Activated CD4-positive, alpha-beta T cell treated with anti-CD3 and anti-CD28 coated beads, Interleukin-2, Interleukin-4, amounts not matched to agents 100 ng/mL and 50 ng/mL, durations not matched to agents 16 hours and 8 hours (primary cell): Measurements from ENCODE around the gene INPP5K.

ENCODE experiments used
- DNase-seq: peaks from one replicate; pipeline ENCODE4 v3.0.0-alpha.2; 2020; ENCODE audit warnings: low spot score

Gene INPP5K

DNA sequence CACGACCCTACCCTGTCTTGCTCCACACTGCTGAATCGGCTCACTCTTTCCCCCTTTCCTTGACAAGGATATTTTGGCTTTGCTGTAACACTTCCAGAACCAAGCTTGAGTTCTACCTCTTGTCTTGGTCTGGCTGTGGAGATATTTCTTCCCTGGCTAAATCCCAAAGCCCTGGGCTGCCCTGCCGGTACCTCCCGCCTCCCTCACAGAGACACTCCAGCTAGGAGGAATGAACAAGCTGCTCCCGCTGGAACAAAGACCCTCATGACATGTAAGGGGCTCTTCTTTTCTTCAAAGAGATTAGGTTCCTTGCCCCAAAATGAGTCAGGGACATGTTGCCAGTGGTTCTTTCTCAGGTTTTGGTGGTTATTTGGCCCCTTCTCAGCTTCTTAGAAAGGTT, 10.8 kb downstream of the INPP5K start:
- DNase-seq = no peak

DNA sequence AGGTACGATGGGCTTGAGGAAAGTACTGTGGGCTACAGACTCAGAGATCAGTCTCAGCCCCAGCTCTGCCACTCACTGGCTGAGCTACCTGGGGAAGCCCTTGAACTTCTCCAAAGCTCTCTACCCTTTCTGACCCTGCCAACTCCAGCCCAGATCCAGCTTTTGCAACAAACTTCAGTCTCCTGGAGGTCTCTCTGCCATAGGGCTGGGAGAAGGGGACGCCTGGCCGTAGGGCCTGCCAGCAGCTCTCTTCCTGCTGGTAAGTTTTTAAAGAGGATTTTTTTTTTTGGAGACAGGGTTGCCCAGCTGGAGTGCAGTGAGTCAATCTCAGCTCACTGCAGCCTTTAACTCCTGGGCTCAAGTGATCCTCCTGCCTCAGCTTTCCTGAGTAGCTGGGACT, 11.5 kb downstream of the INPP5K start:
- DNase-seq = no peak

DNA sequence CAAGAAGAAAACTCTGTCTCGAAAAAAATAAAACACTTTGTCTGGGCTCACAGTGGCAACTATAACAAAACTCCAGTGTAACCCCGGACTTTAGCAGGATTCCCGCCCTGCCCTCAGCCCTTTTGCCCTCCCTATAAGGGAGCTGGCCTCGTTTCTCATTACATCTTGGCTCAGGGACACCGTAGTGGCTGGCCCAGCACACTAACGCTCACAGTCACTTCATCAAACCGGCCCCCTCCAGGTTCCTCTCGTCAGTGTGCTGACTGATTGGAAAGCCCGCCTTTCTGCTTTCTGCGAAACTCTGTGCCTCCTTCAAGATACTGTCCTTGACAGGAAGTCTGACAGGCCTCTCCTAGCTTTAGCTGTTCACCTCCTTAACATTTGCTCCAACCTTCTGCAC, 12.7 kb downstream of the INPP5K start:
- DNase-seq = no peak

DNA sequence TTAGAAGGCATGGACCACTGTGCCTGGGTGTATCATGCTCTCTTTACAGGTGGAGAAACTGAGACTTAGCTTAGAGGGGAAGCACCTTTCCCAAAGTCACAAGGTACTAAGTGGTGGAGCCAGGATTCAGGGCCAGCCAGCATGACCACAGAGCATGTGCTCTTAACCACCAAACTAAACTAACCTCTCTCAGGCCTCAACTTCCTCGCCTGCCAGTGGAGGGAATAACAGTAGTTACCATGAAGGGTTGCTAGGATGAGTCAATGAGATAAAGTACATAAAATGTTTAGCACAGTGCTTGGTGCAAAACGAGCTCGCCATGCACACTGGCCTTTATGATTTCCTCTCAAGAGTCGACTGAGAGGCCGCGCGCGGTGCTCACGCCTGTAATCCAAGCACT, 17.5 kb downstream of the INPP5K start:
- no peak for DNase-seq

DNA sequence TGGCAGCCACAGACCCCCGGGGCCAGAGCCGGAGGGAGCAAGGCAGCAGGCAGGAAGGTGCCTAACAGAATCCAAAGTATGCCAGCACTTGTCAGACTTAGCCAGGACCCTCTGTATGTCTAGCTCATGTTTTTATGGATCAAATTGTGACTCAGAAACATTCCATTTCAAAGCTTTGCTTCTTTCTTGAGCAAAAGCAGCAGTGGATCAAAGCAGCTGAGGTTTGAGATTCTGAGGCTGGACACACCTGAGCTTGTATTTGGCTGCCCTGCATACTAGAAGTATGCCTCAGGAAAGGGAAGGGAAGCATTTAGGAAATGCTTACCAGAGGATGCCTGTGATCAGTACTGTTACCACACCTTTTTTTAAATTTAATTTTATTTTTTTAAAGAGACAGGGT, 18.2 kb downstream of the INPP5K start:
- no peak for DNase-seq

DNA sequence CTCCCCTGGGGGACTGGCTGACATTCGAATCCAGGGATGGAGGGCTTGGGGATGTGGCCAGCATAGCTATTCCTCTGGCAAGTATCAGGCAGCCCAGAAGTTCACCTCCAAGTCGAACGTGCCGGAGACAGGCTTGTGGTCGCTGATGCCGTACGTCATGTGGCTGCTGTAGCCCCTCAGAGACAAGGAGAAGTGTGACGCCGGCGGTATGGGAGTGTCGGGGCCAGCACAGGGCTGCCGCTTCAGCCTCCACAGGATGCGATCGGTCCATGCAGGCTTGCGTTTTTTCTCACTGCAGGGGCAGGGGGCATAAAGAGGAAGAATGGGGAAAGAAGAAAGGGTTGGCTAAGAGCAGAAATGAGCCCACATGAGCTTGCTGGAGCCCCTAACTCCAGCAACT, 18.6 kb downstream of the INPP5K start:
- DNase-seq = no peak

DNA sequence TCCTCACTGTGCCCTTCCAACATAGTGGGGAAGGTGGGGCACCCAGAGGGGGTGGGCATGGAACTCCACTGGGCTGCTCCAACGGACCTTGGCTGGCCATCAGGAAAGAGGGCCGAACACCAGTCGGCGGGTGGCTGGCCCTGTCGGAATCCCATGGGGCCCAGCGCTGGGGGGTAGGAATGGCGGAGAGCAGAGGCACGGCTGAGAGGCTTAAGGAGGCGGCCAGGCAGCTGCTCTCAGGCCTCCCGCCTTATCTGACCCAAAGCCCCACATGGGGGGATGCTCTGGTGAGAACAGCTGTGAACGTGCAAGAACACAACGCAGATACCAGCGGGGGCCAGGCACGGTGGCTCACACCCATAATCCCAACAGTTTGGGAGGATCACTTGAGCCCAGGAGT, 19.5 kb downstream of the INPP5K start:
- no peak for DNase-seq

DNA sequence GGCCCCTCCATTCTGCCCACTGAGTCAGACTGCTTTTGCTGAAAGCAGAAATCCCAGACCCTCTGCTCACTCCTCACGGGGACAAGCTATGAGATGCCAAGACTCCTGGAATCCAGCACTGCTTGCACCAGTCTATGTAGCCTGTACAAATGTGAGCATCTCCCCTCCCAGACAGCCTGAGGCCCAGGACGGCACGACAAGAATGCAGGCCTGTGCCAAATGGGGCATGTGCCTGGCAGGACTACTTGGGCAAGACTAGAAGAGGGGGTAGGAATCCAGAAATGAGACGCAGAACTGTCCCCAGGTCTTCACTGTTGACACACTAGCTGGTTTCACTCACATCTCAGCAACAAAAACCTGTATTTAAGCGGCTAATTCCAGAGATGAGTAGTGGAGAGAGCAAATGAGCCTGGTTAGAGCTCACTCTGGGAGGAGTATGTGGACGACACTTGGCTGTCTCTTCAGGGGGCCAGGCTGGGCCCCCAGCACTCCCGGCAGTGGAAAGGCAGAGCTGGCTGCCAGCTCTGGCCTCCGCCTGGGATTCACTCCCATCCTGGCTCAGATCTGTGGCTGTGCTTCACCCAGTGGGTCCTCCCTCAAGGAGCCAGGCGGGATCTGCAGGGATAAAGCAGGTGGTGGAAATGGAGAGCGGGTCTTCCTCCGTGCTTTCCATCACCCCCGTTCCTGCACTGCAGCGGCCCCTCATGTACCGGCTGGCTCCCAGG, 21.0 kb downstream of the INPP5K start:
- no peak for DNase-seq

DNA sequence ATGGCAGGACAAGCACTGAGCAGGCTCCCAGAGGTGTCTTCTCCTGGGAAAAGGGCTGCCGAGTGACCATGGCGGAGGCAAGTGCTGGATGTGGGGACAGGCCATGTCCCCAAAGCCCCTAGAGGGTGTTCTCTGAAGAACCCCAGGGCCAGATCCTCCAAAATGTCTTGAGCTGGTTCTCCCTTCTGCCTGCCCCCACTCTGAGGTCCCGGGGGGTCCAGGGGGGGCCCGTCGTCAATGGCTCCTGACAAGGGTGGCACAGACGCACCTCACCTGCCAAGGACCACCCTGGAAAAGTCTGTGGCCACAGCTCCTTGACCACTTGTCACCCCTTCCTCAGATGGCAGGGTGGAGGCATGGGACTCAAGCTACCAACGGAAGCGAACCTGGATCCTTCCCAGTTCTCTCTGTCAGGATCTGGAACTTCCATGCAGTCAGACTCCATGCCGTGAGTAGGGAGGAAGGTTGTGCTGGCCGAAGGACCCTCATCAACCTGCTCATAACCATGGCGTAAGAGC, 21.6 kb downstream of the INPP5K start:
- no peak for DNase-seq

DNA sequence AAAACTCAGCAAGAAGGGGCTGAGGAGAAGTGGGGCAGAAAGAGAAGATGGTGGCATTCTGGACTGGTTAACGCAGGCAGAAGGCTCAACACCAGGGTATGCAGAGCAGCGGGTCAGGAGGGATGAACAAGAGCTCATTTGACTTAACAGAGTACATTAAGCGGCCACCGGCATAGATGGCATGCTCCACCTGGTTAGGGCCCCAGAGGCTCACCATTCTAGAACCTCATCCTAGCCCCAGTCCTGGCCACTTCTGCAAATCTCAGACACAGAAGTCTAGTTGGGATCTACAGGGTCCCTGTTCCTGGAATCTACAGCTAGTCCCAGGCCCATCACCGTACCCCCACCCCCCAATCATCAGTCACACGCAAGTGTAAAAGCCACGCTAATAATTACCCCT, 22.2 kb downstream of the INPP5K start:
- DNase-seq = no peak

DNA sequence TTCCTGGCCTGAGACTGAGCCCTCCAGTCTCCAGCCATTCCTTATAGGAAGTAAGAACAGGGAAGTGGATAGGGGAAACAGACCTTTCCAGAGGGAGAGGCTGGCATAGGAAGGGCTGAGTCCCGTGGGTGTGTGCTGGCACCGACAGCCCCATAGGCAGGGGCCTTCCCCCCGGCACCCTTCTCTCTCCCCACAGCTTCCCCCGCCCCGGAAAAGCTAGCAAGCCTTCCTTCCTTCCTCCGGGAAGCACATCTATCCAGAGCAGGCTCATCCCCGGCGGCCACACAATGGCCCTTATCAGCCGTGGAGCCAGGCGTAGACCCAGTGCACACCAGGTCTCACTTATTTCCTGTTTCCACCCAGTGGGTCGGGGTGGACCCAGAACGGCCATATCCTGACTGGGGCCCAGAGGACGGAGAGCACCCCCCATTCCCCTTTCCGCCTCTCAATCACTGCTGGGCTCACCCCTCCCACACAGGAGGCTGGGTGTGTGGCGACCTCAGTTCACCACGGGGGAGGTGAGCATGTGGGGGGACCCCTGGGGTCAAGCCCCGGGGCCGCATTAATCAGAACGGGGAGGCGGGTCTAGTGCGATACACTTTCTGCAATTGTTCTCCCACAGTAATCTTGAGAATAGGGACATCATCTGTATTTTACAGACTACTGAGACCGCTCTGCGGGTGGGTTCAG, 23.0 kb downstream of the INPP5K start:
- DNase-seq = no peak

DNA sequence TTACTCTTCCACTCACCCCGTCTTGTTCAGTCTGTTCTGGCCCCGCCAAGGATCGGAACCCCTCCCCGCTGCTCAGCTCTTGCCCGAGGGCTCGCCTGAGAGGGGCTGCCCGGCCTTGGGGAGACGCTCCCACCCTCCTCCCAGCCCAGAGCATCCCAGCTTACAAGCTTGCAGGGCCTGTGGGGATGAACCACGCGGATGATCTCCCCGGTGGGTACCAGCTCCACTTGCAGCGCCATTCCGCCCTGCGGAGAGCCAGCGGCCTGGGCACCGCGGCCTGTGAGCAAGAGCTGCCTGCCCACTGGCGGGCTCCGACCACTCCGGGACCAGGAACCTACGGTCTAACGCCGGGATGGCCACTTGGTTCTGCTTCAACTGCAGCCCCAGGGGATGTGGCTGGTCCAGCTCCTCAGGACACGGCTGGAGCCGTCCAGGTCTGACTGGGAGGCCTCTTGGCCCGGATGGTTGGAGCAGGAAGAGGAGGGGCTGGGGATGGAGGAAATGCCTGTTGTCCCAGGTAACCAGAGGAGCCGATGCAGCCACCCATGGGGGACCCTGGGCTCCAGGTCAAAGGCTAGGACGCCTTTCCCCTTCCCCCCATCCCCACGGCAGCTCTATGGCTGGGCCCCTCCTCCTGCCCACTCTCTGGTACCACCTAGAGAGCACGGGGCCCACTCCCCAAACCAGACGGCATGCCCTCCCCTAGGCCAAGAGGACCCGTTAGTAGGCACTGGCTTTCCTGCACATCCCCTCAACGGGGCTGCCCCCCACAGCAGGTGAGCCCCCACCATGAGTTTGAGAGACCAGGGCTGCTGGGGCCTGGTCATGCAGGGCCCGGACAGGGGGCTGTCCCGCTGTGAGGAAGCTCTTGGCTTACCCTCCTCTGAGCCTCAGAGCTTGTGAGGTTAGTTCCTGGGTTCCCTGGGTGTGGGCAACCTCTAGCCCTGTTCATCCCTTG, 23.9 kb downstream of the INPP5K start, which contains the start of gene MYO1C:
MYO1C (minus strand) TSS at position 438 of the 958 bp plus-strand sequence; CDS start at position 239, 199 bp downstream.
- DNase-seq = no peak

DNA sequence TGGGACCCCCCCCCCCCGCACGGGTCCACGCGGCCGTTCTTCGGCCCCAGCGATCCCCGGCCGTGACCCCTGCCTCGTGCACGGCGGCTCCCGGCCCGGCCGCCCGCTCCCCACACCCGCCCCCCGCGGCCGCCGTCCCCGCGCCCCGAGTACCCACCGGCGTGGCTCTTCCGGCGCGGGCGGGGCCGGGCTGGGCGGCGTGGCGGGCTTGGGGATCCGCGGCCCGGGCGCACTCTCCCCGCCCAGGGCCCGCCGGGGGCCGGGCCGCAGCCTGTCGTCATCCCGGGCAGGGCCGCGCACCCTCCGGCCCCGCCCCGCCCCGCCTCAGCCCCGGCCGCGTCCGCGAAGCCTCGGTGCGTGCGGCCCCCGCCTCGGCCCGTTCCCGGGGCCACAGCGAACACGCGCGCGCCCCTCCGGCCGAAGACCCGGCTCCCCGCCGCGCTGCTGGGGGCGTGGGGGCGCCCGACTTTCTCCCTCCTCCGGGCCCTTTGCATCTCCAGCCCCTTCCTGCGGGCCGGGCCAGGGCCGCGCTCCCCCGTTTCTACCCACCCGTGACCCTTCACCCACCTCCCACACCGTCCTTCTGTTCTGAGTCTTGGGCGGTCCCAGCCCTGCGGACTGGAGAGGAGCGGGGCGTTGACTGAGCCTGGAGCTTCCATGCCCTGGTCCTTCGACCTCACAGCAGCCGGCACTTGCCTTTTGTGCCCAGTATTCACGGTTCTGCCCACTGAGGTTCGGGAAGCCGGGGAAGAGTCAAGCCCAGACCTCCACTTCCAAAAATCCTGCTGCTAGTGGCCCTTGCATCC, 24.8 kb downstream of the INPP5K start:
- peak; percentile 35 for DNase-seq

DNA sequence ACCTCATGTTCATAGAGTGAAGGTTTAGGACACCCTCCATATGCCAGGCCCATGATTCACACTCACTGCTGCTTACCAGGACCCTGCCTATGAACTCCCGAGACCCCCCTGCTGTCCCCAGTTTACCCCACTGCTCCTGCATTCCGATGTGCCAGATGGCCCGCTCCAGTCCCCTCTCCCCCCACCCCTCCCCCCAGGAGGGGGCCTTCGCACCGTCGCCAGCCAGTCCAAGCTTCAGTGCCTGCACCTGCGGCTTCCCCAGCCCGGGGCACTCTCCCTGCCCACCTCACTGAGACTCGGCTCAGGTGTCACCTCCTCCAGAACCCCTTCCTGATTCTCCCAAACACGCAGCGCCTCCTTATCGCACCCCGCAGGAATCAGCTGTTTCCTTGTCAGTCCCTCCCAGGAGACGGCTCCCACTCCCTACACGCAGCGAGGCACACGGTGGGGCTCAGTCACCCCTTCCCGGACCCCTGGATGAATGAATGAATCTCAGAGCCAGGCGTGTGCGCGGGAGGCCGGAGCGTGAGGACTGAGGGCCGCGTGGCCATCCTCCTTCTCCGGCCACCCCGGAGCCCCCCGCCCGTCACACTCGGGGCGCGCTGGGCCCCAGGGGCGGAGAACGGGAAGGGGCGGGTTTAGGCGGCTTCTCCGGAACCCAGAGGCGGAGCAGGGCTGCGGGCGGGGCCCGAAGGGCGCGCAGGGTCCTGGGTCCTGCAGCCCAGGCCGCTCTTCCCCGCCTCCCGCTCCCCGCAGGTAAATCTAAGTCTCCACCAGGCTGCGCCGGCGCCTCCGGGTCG, 25.6 kb downstream of the INPP5K start:
- peak; percentile 65 for DNase-seq

DNA sequence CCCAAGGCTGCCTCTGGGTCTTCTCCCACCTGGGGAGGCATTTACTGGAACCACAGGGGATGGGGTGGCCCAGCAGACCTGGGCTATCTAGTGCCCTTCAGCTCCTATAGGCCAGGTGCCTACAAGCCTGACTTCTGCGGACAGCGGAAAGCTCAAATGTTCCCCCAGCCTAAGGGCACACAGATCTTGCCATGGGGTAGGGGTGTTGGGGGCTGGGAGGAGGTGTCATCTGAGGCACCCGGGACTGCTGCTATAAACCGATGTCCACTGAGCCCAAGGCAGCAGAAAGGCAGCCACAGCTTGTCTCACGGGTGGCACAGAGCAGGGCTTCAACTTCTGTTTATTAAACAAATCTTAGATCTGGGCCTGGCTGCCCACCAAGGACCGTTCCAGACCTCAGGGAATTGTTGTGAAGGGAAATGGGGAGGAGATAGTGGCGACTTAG, 27.6 kb downstream of the INPP5K start:
- DNase-seq = no peak

DNA sequence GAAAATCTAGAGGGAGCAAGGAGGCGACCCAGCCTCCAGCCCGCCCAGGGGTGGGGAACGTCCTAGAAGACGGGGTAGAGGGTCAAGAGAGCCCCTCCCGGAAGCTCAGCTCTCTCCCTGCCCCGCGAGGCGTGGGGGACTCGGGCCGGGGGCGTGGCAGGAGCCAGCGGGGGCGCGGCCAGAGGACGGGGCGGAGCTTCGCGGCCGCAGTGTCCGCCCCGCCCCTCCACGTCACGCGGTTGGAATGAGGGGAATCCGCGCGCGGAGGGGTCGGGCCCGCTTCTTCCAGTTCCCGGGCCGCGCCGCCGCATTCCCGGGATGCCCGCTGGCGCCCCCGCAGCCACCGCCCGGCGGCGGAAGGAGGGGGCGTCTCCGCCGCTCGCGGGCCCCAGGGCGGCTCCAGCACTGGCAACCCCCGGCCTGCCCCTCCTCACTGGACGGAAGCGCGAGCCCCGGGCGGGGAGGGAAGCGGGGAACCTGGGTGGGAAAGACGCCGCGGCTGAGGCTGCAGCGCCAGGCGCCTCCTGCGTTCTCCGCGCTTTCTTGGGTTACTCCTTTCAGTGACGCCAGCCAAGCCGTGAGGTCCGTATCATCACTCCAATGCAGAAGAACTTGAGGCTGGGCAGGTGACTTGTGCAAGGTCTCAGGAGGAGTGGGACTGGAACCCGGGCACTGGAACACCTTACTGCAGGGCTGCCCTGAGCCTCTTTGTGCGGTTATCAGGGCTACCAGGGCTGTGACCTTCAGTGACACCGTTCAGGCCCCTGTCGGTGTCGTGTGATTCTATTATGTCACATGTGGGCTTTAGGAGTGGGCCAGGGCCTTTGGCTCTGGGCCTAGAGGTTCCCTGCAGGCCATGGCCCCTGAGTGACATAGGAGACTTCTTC, 28.2 kb downstream of the INPP5K start:
- DNase-seq = peak; percentile 60

DNA sequence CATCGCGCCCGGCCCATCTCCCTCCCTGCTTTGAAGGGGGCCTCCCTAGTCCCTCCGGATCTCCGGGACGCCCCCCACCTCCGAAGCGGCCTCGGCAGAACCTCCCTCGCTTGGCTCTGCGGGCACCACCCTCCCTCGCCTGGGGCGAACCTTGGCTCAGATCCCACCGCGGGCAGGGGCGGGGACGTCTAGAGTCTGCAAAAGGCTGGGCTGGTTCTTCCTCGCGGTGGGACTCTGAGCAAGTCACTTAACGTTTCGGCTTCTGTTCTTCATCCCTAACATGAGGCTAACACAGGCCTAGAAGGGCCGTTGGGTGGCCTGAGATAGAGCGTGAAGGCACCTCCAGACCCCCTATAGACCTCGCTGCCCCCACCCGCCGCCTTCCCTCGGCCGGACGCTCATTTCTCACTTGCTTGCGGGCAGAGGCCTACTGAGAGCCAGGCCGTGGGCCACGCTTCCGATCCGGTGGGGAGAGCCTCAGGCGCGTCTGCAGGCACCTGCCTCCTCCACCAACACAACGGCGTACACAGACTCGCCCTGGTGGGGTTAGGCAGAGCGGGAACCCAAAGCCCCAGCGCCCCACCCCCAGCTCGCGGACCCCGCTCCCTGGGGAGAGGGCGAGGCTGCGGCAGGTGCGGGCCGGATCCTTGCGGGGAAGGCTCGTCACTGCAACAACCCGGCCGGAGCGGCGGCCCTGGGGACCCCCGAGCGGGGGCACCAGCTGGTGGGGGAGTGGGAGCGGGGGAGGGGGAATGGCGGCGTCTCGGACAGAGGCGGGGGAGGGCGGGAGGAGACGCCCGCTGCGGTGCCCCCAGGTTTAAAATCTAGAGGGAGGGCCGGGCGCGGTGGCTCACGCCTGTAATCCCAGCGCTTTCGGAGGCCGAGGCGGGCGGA, 29.4 kb downstream of the INPP5K start:
- peak; percentile 57 for DNase-seq
